WTC11 (cell line): ENCODE results near the gene NCKAP5. TPM values are rescaled to one million over a fixed set of nuclear protein-coding genes. Genes with fewer than 3 reads are reported as not detected.

Experiments used
- ATAC-seq: fragments of 200-7000 bp; cut with Tn5 transposase; 2 replicates; pipeline ENCODE4 v1.10.0; 2021; ENCODE audit warnings: mild to moderate bottlenecking, moderate library complexity
- CTCF ChIA-PET: fragments of 300-600 bp; sonication (Branson Sonifier 250); formaldehyde crosslinking; loops from one replicate; lab custom pipeline; 2021; ENCODE audit warnings: antibody characterized with exemption; lab: Charles Lee
- POLR2A ChIA-PET: fragments of 350-600 bp; sonication (Branson Sonifier 250); formaldehyde crosslinking; loops from one replicate; lab custom pipeline; 2021; ENCODE audit warnings: antibody characterized with exemption; lab: Charles Lee
- DNase-seq: peaks from one replicate; pipeline ENCODE4 v3.0.0; 2021; ENCODE audit warnings: low spot score
- H3K27ac Mint-ChIP-seq: 2 replicates; pipeline ENCODE4 v1.8.0; 2021; ENCODE audit warnings: mixed read lengths
- H3K27me3 Mint-ChIP-seq: 2 replicates; pipeline ENCODE4 v1.8.0; 2021; ENCODE audit warnings: low read depth, mild to moderate bottlenecking, moderate library complexity, mixed read lengths
- H3K36me3 Mint-ChIP-seq: 2 replicates; pipeline ENCODE4 v1.8.0; 2021; ENCODE audit warnings: mixed read lengths
- H3K4me1 Mint-ChIP-seq: 2 replicates; pipeline ENCODE4 v1.8.0; 2022; ENCODE audit warnings: mixed read lengths
- H3K4me3 Mint-ChIP-seq: 2 replicates; pipeline ENCODE4 v1.8.0; 2021; ENCODE audit warnings: mild to moderate bottlenecking, moderate library complexity, mixed read lengths
- H3K9me3 Mint-ChIP-seq: 2 replicates; pipeline ENCODE4 v1.8.0; 2021; ENCODE audit warnings: mixed read lengths
- CREM ChIP-seq: sonication (generic); formaldehyde crosslinking; IDR thresholded peaks from 2 replicates; pipeline ENCODE4 v1.8.1; 2022; ENCODE audit warnings: mild to moderate bottlenecking, missing genetic modification reagents, moderate library complexity
- ELF4 ChIP-seq: sonication (generic); formaldehyde crosslinking; IDR thresholded peaks from 2 replicates; pipeline ENCODE4 v1.8.1; 2022; ENCODE audit warnings: low read depth, mild to moderate bottlenecking, moderate library complexity, missing genetic modification reagents
- ETV6 ChIP-seq: sonication (generic); formaldehyde crosslinking; IDR thresholded peaks from 2 replicates; pipeline ENCODE4 v1.8.1; 2022; ENCODE audit warnings: mild to moderate bottlenecking, missing genetic modification reagents
- GABPB1 ChIP-seq: sonication (generic); formaldehyde crosslinking; IDR thresholded peaks from 2 replicates; pipeline ENCODE4 v1.8.1; 2023; ENCODE audit warnings: mild to moderate bottlenecking, missing genetic modification reagents
- GTF2I ChIP-seq: fragments of 250-450 bp; sonication (Bioruptor Pico); conservative IDR thresholded peaks from 2 replicates; pipeline ENCODE4 v1.4.0; 2021; ENCODE audit warnings: mild to moderate bottlenecking
- JUN ChIP-seq: sonication (generic); formaldehyde crosslinking; IDR thresholded peaks from 2 replicates; pipeline ENCODE4 v1.8.0; 2023; ENCODE audit warnings: mild to moderate bottlenecking, missing genetic modification reagents
- NFYB ChIP-seq: sonication (generic); formaldehyde crosslinking; conservative IDR thresholded peaks from 2 replicates; pipeline ENCODE4 v1.8.0; 2022; ENCODE audit warnings: low read depth, missing genetic modification reagents
- NR3C1 ChIP-seq: sonication (generic); formaldehyde crosslinking; conservative IDR thresholded peaks from 2 replicates; pipeline ENCODE4 v1.8.1; 2023; ENCODE audit warnings: low read depth, mild to moderate bottlenecking, missing genetic modification reagents
- RELA ChIP-seq: sonication (generic); formaldehyde crosslinking; IDR thresholded peaks from 2 replicates; pipeline ENCODE4 v1.8.1; 2022; ENCODE audit warnings: missing genetic modification reagents, mild to moderate bottlenecking, borderline replicate concordance
- SOX15 ChIP-seq: fragments of 250-450 bp; sonication (Bioruptor Pico); IDR thresholded peaks from 2 replicates; pipeline ENCODE4 v1.9.0; 2021; ENCODE audit warnings: mild to moderate bottlenecking
- SP1 ChIP-seq: sonication (generic); formaldehyde crosslinking; conservative IDR thresholded peaks from 2 replicates; pipeline ENCODE4 v1.8.1; 2022; ENCODE audit warnings: missing genetic modification reagents
- ZNF121 ChIP-seq: sonication (generic); formaldehyde crosslinking; IDR thresholded peaks from 2 replicates; pipeline ENCODE4 v1.8.0; 2023; ENCODE audit warnings: missing genetic modification reagents
- total RNA-seq: library from RNA; stranded (reverse); gene quantifications from 3 replicates; pipeline ENCODE4 v1.2.3, GENCODE V29; 2021
- TF ChIP-seq, protein P1 (sequence below): sonication (generic); formaldehyde crosslinking; IDR thresholded peaks from 2 replicates; pipeline ENCODE4 v1.8.0; 2022; ENCODE audit warnings: mild to moderate bottlenecking, missing genetic modification reagents
- TF ChIP-seq, protein P2 (sequence below): fragments of 250-450 bp; sonication (Bioruptor Pico); conservative IDR thresholded peaks from 2 replicates; pipeline ENCODE4 v1.9.0; 2021; ENCODE audit warnings: mild to moderate bottlenecking
- TF ChIP-seq, protein P3 (sequence below): sonication (generic); formaldehyde crosslinking; IDR thresholded peaks from 2 replicates; pipeline ENCODE4 v1.8.1; 2022; ENCODE audit warnings: mild to moderate bottlenecking, moderate library complexity, missing genetic modification reagents
- TF ChIP-seq, protein P4 (sequence below): sonication (generic); formaldehyde crosslinking; IDR thresholded peaks from 2 replicates; pipeline ENCODE4 v1.8.1; 2022; ENCODE audit warnings: mild to moderate bottlenecking, missing genetic modification reagents, moderate library complexity, borderline replicate concordance
- TF ChIP-seq, protein P5 (sequence below): sonication (generic); formaldehyde crosslinking; IDR thresholded peaks from 2 replicates; pipeline ENCODE4 v1.8.1; 2023; ENCODE audit warnings: mild to moderate bottlenecking, missing genetic modification reagents, moderate library complexity
- TF ChIP-seq, protein P6 (sequence below): fragments of 250-450 bp; sonication (Bioruptor Pico); IDR thresholded peaks from 2 replicates; pipeline ENCODE4 v1.9.0; 2021; ENCODE audit warnings: mild to moderate bottlenecking
- TF ChIP-seq, protein P7 (sequence below): sonication (generic); formaldehyde crosslinking; IDR thresholded peaks from 2 replicates; pipeline ENCODE4 v1.8.0; 2022; ENCODE audit warnings: mild to moderate bottlenecking, missing genetic modification reagents
- TF ChIP-seq, protein P8 (sequence below): sonication (generic); formaldehyde crosslinking; IDR thresholded peaks from 2 replicates; pipeline ENCODE4 v1.8.1; 2022; ENCODE audit warnings: low read depth, mild to moderate bottlenecking, moderate library complexity, missing genetic modification reagents, borderline replicate concordance

Gene NCKAP5
- total RNA-seq, 1 experiment from 2014 or later = 0.55 TPM

DNA sequence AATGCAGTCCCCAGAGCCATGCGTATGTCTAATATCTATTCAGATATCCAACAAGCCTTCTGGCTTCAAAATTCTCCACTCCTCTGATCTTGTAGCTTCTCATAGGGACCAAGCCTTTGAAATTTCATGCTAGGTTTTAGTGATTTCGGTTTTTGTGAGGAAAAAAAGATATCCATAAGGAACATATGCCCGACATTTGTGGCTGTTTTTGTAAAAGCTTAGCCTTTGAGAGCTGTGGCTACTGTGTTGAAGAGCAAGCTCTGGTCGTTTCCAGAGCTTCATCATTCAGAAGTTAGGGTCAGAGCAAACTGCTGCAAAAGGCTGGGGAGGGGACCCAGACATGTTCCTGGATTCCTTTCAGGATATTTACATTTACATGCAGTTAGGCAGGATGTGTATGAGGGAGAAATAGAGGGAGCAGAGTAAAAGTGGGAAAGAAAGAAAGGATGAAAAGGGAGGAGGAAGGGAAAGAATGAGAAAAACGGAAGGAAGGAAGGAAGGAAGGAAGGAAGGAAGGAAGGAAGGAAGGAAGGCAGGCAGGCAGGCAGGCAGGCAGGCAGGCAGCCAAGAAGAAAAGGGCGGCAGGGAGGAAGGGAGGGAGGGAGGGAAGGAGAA lies 70.2 kb downstream of the NCKAP5 start:
- Mint-ChIP-seq H3K4me1 (peaks cover 34% of the 10 kb centered on the region), H3K4me3 (no peak overlapping the region), H3K9me3 (no peaks in the 10 kb centered on the region), H3K27ac (no peak overlapping the region; the same call in 1 of the 2 replicates), H3K27me3 (no peaks in the 10 kb centered on the region), H3K36me3 (no peaks in the 10 kb centered on the region)
- POLR2A ChIA-PET = interaction anchor here (0.9 kb wide), 1 partner anchor 9 kb away, joined by 3 read pairs; no protein-coding TSS in a partner anchor
- ATAC-seq (no peak), DNase-seq (no peak)
- TF ChIP-seq, protein P1, sequence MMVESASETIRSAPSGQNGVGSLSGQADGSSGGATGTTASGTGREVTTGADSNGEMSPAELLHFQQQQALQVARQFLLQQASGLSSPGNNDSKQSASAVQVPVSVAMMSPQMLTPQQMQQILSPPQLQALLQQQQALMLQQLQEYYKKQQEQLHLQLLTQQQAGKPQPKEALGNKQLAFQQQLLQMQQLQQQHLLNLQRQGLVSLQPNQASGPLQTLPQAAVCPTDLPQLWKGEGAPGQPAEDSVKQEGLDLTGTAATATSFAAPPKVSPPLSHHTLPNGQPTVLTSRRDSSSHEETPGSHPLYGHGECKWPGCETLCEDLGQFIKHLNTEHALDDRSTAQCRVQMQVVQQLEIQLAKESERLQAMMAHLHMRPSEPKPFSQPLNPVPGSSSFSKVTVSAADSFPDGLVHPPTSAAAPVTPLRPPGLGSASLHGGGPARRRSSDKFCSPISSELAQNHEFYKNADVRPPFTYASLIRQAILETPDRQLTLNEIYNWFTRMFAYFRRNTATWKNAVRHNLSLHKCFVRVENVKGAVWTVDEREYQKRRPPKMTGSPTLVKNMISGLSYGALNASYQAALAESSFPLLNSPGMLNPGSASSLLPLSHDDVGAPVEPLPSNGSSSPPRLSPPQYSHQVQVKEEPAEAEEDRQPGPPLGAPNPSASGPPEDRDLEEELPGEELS (CRISPR knock-in tag) = no peak
- TF ChIP-seq, protein P2, sequence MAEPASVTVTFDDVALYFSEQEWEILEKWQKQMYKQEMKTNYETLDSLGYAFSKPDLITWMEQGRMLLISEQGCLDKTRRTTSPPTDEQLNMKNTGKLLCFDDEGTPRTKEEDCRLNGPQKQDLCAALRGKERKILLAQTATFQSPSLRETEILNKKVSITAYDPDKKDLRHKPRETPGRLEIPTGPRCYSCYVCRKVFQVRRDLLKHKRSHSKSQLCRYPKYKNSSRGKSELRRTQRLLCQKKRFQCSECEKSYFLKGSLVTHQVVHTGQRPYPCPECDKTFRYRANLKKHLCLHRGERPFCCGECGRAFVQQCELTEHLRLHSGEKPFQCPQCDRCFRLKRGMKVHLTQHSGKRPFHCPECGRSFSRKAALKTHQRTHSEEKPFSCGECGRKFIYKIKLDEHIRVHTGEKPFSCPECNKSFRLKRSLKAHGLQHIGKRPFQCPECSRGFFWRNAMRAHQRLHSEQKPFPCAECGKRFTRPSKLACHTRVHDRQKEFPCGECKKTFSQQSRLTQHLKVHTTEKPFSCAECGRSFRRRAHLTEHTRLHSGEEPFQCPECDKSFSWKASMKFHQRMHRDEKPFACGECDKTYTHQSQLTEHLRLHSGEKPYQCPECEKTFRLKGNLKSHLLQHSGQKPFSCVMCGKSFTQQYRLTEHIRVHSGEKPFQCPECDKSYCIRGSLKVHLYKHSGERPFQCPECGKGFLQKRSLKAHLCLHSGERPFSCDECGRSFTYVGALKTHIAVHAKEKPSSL (CRISPR knock-in tag) = no peak
- TF ChIP-seq NR3C1 (CRISPR knock-in tag) = no peak
- TF ChIP-seq, protein P3, sequence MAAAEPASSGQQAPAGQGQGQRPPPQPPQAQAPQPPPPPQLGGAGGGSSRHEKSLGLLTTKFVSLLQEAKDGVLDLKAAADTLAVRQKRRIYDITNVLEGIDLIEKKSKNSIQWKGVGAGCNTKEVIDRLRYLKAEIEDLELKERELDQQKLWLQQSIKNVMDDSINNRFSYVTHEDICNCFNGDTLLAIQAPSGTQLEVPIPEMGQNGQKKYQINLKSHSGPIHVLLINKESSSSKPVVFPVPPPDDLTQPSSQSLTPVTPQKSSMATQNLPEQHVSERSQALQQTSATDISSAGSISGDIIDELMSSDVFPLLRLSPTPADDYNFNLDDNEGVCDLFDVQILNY (CRISPR knock-in tag) = no peak
- no peak for TF ChIP-seq ETV6
- TF ChIP-seq GABPB1 (CRISPR knock-in tag) = no peak
- TF ChIP-seq, protein P4, sequence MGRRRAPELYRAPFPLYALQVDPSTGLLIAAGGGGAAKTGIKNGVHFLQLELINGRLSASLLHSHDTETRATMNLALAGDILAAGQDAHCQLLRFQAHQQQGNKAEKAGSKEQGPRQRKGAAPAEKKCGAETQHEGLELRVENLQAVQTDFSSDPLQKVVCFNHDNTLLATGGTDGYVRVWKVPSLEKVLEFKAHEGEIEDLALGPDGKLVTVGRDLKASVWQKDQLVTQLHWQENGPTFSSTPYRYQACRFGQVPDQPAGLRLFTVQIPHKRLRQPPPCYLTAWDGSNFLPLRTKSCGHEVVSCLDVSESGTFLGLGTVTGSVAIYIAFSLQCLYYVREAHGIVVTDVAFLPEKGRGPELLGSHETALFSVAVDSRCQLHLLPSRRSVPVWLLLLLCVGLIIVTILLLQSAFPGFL (CRISPR knock-in tag) = no peak
- no peak for TF ChIP-seq ELF4 (CRISPR knock-in tag)
- TF ChIP-seq, protein P5, sequence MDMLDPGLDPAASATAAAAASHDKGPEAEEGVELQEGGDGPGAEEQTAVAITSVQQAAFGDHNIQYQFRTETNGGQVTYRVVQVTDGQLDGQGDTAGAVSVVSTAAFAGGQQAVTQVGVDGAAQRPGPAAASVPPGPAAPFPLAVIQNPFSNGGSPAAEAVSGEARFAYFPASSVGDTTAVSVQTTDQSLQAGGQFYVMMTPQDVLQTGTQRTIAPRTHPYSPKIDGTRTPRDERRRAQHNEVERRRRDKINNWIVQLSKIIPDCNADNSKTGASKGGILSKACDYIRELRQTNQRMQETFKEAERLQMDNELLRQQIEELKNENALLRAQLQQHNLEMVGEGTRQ (CRISPR knock-in tag) = no peak
- TF ChIP-seq, protein P6, sequence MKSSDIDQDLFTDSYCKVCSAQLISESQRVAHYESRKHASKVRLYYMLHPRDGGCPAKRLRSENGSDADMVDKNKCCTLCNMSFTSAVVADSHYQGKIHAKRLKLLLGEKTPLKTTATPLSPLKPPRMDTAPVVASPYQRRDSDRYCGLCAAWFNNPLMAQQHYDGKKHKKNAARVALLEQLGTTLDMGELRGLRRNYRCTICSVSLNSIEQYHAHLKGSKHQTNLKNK (CRISPR knock-in tag) = no peak
- no peak for TF ChIP-seq JUN (CRISPR knock-in tag)
- TF ChIP-seq ZNF121 (CRISPR knock-in tag) = no peak
- no peak for TF ChIP-seq RELA (CRISPR knock-in tag)
- TF ChIP-seq, protein P7, sequence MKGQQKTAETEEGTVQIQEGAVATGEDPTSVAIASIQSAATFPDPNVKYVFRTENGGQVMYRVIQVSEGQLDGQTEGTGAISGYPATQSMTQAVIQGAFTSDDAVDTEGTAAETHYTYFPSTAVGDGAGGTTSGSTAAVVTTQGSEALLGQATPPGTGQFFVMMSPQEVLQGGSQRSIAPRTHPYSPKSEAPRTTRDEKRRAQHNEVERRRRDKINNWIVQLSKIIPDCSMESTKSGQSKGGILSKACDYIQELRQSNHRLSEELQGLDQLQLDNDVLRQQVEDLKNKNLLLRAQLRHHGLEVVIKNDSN = no peak
- no peak for TF ChIP-seq SOX15 (CRISPR knock-in tag)
- TF ChIP-seq, protein P8, sequence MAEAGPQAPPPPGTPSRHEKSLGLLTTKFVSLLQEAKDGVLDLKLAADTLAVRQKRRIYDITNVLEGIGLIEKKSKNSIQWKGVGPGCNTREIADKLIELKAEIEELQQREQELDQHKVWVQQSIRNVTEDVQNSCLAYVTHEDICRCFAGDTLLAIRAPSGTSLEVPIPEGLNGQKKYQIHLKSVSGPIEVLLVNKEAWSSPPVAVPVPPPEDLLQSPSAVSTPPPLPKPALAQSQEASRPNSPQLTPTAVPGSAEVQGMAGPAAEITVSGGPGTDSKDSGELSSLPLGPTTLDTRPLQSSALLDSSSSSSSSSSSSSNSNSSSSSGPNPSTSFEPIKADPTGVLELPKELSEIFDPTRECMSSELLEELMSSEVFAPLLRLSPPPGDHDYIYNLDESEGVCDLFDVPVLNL (CRISPR knock-in tag) = no peak
- TF ChIP-seq NFYB (CRISPR knock-in tag) = no peak
- no peak for TF ChIP-seq GTF2I (CRISPR knock-in tag)
- no peak for TF ChIP-seq SP1 (CRISPR knock-in tag)
- no peak for TF ChIP-seq CREM (CRISPR knock-in tag)
- CTCF ChIA-PET = interaction anchor here (2.4 kb wide), 1 partner anchor 22 kb away, joined by 16 read pairs; no protein-coding TSS in a partner anchor
